Measurements from ENCODE around the gene RNF126.

DNA sequence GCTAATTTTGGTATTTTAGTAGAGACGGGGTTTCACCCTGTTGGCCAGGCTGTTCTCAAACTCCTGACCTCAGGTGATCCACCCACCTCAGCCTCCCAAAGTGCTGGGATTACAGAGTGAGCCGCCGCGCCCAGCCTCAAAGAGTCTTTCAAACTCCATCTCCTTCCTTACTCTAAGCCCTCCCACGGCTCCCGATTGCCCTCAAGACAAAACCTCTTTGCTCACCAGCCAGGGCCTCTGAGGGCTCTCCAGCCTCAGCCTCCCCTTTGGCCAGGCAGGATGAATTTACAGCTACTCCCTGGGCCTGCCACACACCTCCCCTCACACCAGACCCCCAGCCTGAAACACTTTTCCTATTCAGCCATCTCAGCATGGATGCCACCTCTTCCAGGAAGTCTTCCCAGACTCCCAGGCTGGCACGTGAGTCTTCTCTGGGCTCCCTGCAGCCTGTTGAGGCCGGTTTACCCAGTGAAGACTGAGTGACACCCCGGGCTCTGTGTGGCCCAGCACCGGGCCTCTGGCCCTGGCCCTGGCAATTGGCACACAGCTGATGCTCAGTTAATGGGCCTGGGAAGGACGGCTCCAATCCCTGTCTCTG lies 24.7 kb upstream of the RNF126 start:
- TF ChIP-seq CTCF (IDR thresholded peaks at IDR 0.05; ENCODE audit: insufficient read depth, low read depth, low read length) (no peak), EZH2 (IDR thresholded peaks at IDR 0.05; ENCODE audit: insufficient read depth, low read length) (no peak)

All from astrocyte (in vitro differentiated cells and primary cell).